Measurements from ENCODE around the gene MACROH2A1.

- TF ChIP-seq POLR2A (IDR thresholded peaks at IDR 0.05; ENCODE audit: low read length) (no peak), GATA1 (IDR thresholded peaks at IDR 0.05; ENCODE audit: low read depth, low read length) (no peak)
Observed at GRCh38 chr5:135341016-135341666, 57.9 kb downstream of the MACROH2A1 start.
